SU-DHL-6 (cell line): ENCODE measurements around the gene OR6C65.
"Not testable (repeated sequence)": the region's sequence is repeated elsewhere in the genome, so short reads cannot be mapped to it uniquely, and the experiment has no call there.

Experiments
- H2AFZ ChIP-seq: fragments of 200-600 bp; sonication (generic); 2 replicates; pipeline ENCODE4 v1.6.1; 2014; ENCODE audit warnings: low read depth, mild to moderate bottlenecking, moderate library complexity, mixed read lengths, antibody characterized with exemption, low read length; ENCODE audit not compliant: severe bottlenecking
- H3F3A ChIP-seq: fragments of 200-600 bp; shearing (Covaris generic); 2 replicates; pipeline ENCODE4 v1.6.0; 2016; ENCODE audit warnings: antibody characterized with exemption, mild to moderate bottlenecking; ENCODE audit not compliant: insufficient read depth
- H3K27ac ChIP-seq: fragments of 200-600 bp; sonication (generic); 2 replicates; pipeline ENCODE4 v1.5.1; 2016; ENCODE audit warnings: low read depth, mild to moderate bottlenecking, low read length, moderate library complexity, mixed read lengths
- H3K27me3 ChIP-seq: fragments of 200-600 bp; sonication (generic), shearing (Covaris generic); 2 replicates; pipeline ENCODE4 v1.6.0; 2014; ENCODE audit warnings: mild to moderate bottlenecking, low read length
- H3K36me3 ChIP-seq: fragments of 200-600 bp; sonication (generic); 2 replicates; pipeline ENCODE4 v1.6.1; 2014; ENCODE audit warnings: mild to moderate bottlenecking, low read length, mixed read lengths
- H3K4me2 ChIP-seq: fragments of 300-600, 200-600 bp; shearing (Covaris generic), sonication (generic); 2 replicates; pipeline ENCODE4 v1.6.0; 2014; ENCODE audit warnings: low read length, low read depth, mild to moderate bottlenecking; ENCODE audit not compliant: poor library complexity, severe bottlenecking
- H3K4me3 ChIP-seq: fragments of 200-600 bp; sonication (generic); 2 replicates; pipeline ENCODE4 v1.5.1; 2014; ENCODE audit warnings: antibody characterized with exemption, low read length, mild to moderate bottlenecking, mixed read lengths; ENCODE audit not compliant: insufficient read depth, poor library complexity, severe bottlenecking
- H3K79me2 ChIP-seq: fragments of 200-600 bp; sonication (generic); 2 replicates; pipeline ENCODE4 v1.6.1; 2014; ENCODE audit warnings: mild to moderate bottlenecking, low read length, moderate library complexity; ENCODE audit not compliant: insufficient read depth
- H3K9ac ChIP-seq: fragments of 200-600 bp; sonication (generic); 2 replicates; pipeline ENCODE4 v1.7.0; 2014; ENCODE audit warnings: mild to moderate bottlenecking, low read length
- H3K9me2 ChIP-seq: fragments of 200-600 bp; sonication (generic); replicated peaks from 2 replicates; pipeline ENCODE4 v1.6.1; 2014; ENCODE audit warnings: low read length; ENCODE audit not compliant: insufficient read depth
- H3K9me3 ChIP-seq: fragments of 200-600 bp; sonication (generic); 2 replicates; pipeline ENCODE4 v1.6.1; 2014; ENCODE audit warnings: low read length, mixed read lengths; ENCODE audit not compliant: insufficient read depth
- H4K20me1 ChIP-seq: fragments of 200-600 bp; sonication (generic); 2 replicates; pipeline ENCODE4 v1.6.1; 2014; ENCODE audit warnings: low read depth, mild to moderate bottlenecking, antibody characterized with exemption, low read length, moderate library complexity, mixed read lengths
- CTCF ChIP-seq: fragments of 200-600 bp; sonication (generic); IDR thresholded peaks from one replicate; pipeline ENCODE4 v1.5.1; 2017; ENCODE audit warnings: antibody characterized with exemption, mild to moderate bottlenecking, low read length, moderate library complexity; ENCODE audit not compliant: insufficient read depth, poor library complexity, severe bottlenecking
- EZH2phosphoT487 ChIP-seq: fragments of 200-600 bp; sonication (generic), shearing (Covaris generic); conservative IDR thresholded peaks from 2 replicates; pipeline ENCODE4 v1.6.1; 2018; ENCODE audit warnings: mild to moderate bottlenecking, antibody characterized with exemption, low read length, moderate library complexity, mixed read lengths

Gene OR6C65

GRCh38 chr12:55414889-55415288 is 14.6 kb downstream of the OR6C65 start:
- not testable (repeated sequence) for H2AFZ ChIP-seq, H3K79me2 ChIP-seq, H3F3A ChIP-seq, H3K4me3 ChIP-seq, H3K9me2 ChIP-seq, H3K9ac ChIP-seq, H3K4me2 ChIP-seq, H3K27ac ChIP-seq, H3K36me3 ChIP-seq, H3K9me3 ChIP-seq, H3K27me3 ChIP-seq, H4K20me1 ChIP-seq

GRCh38 chr12:55416961-55417360 is 16.6 kb downstream of the OR6C65 start:
- Histone ChIP-seq H2AFZ (no peak overlapping the region), H3K27ac (no peak overlapping the region), H3K79me2 (no peaks in the 10 kb centered on the region), H3K27me3 (no peaks in the 10 kb centered on the region), H3K9me3 (no peaks in the 10 kb centered on the region), H3K36me3 (no peaks in the 10 kb centered on the region), H3K9me2 (no peaks in the 10 kb centered on the region), H3K9ac (no peak overlapping the region), H4K20me1 (no peaks in the 10 kb centered on the region), H3K4me2 (no peak overlapping the region), H3F3A (no peaks in the 10 kb centered on the region), H3K4me3 (no peak overlapping the region)
- no peak for TF ChIP-seq CTCF
- TF ChIP-seq EZH2phosphoT487 = no peak

- no peaks in the 10 kb centered on the region for H3K9me3 ChIP-seq
- TF ChIP-seq CTCF = no peak
- TF ChIP-seq EZH2phosphoT487 = no peak
- H3K27ac ChIP-seq = no peak overlapping the region
- no peaks in the 10 kb centered on the region for H3F3A ChIP-seq
- no peak overlapping the region for H3K9ac ChIP-seq
- no peaks in the 10 kb centered on the region for H3K36me3 ChIP-seq
- H3K9me2 ChIP-seq = no peaks in the 10 kb centered on the region
- H2AFZ ChIP-seq = no peak overlapping the region
- H3K79me2 ChIP-seq = no peaks in the 10 kb centered on the region
- no peak overlapping the region for H3K4me3 ChIP-seq
- H3K27me3 ChIP-seq = no peaks in the 10 kb centered on the region
- H3K4me2 ChIP-seq = no peak overlapping the region
- H4K20me1 ChIP-seq = no peaks in the 10 kb centered on the region
These were observed 20.1 kb downstream of the OR6C65 start for GRCh38 chr12:55420307-55420962.

- no peak within 1 kb of the TSS for H3K9ac ChIP-seq
- no peaks in the 10 kb centered on the region for H3K36me3 ChIP-seq
- no peak within 1 kb of the TSS for H3K4me3 ChIP-seq
- H3K4me2 ChIP-seq = no peak within 1 kb of the TSS
- no peaks in the 10 kb centered on the region for H3F3A ChIP-seq
- no peaks in the 10 kb centered on the region for H3K9me3 ChIP-seq
- H4K20me1 ChIP-seq = no peaks in the 10 kb centered on the region
- no peaks in the 10 kb centered on the region for H3K79me2 ChIP-seq
- no peak for TF ChIP-seq EZH2phosphoT487
- TF ChIP-seq CTCF = no peak
- H3K27ac ChIP-seq = no peak within 1 kb of the TSS
- H3K9me2 ChIP-seq = no peaks in the 10 kb centered on the region
- H3K27me3 ChIP-seq = no peaks in the 10 kb centered on the region
- no peak within 1 kb of the TSS for H2AFZ ChIP-seq
These were observed 25.6 kb downstream of the OR6C65 start, which contains the start of gene OR6C76 for GRCh38 chr12:55425954-55426353. Gene OR6C76 (plus strand): TSS chr12:55426254. CDS start chr12:55426254, 0 bp downstream.
